Left hindlimb (tissue), 1 donor: ENCODE measurements around the gene DYDC2.
"Not testable (repeated sequence)": the region's sequence is repeated elsewhere in the genome, so short reads cannot be mapped to it uniquely, and the experiment has no call there.

ENCODE experiments used
- DNase-seq: peaks from one replicate; pipeline ENCODE4 v3.0.0-alpha.2; 2018

Gene DYDC2

DNA sequence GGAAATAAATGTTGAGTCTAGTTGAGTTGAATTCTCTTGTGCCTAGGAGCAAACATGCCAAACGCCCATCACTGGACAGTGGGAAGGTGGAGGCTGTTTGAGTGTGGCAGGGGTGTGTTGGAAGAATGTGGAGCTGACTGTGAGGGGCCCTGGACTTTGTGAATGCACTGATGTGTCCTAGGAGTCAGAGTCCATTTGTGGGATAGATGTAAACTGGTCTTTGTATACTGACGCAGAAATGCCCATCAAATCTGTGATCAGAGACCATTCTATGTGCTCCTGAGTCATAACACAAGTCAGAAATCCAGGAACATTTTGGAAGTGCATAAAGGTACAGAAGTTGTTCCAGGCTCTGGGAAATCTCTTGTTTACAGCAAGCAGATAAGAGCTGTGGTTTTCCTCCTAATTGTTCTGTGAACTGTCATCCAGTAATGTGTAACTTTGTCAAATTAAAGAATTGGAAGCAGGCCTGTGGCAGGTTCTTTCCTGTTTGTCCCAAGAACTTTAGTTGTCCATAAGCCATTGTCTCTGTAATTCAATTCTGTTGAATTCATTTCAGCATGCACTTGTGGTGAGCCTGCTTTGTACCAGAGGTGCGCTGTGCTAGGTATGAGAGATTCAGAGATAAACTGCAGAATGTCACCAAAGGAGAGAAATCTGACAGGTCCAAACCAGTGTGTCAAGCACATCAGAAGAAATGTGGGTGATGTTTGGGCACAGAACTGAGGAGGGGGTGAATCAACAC, 59.3 kb downstream of the DYDC2 start:
- no peak for DNase-seq

DNA sequence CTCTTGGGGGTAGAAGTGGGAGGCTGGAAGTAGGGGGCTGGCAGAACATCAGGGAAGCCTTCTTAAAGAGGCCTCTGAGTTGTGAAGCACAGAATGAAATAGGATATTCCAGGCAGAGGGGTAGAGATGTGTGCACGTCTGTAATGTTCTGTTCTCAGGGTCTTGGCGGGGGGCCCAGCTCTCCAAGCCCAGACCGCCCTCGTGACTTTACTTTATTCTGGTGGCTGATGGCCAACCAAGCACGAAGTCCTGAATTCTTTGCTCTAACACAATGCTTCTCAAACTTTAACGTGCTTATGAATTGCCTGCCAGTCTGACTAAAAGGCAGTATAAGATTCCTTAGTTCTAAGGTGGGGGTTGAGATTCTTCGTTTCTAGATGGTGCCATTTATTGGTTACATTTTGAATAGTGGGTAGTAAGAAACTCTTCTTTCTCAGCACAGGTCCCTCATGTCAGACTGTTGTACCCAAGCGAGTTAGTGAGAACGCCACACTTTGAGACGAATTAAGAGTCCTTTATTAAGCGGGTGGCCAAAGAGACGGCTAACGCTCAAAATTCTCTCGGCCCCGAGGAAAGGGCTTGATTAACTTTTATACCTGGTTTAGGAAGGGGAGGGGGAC, 60.0 kb downstream of the DYDC2 start:
- DNase-seq = peak; percentile 84

DNA sequence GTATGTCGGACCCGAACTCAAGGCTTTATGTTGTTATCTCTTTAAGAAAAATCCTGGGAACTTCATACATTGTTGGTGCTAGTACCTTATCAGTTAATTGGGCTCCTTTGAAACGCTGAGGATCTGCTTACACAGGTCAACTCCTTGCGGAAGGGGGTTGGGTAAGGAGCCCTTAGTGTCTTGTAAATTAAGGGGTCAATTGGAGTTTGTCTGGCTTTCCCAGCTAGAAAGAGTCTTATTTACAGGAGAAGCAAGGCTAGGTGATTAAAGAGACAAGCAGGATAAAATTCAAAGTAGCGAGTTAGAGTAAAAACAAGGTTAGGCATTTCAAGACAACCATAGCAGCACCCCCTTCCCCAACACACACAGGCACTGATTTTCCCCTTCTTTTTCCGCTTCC, 60.7 kb downstream of the DYDC2 start:
- DNase-seq = not testable (repeated sequence)
